WTC11 (cell line): Measurements from ENCODE around the gene PPP2R5A. TPM values are rescaled to one million over a fixed set of nuclear protein-coding genes. Genes with fewer than 3 reads are reported as not detected.
"Not testable (repeated sequence)": the region's sequence is repeated elsewhere in the genome, so short reads cannot be mapped to it uniquely, and the experiment has no call there.

Experiments
- ATAC-seq: fragments of 200-7000 bp; cut with Tn5 transposase; 2 replicates; pipeline ENCODE4 v1.10.0; 2021; ENCODE audit warnings: mild to moderate bottlenecking, moderate library complexity
- CTCF ChIA-PET: fragments of 300-600 bp; sonication (Branson Sonifier 250); formaldehyde crosslinking; loops from one replicate; lab custom pipeline; 2021; ENCODE audit warnings: antibody characterized with exemption; lab: Charles Lee
- POLR2A ChIA-PET: fragments of 350-600 bp; sonication (Branson Sonifier 250); formaldehyde crosslinking; loops from one replicate; lab custom pipeline; 2021; ENCODE audit warnings: antibody characterized with exemption; lab: Charles Lee
- DNase-seq: peaks from one replicate; pipeline ENCODE4 v3.0.0; 2021; ENCODE audit warnings: low spot score
- H3K27ac Mint-ChIP-seq: 2 replicates; pipeline ENCODE4 v1.8.0; 2021; ENCODE audit warnings: mixed read lengths
- H3K27me3 Mint-ChIP-seq: 2 replicates; pipeline ENCODE4 v1.8.0; 2021; ENCODE audit warnings: low read depth, mild to moderate bottlenecking, moderate library complexity, mixed read lengths
- H3K36me3 Mint-ChIP-seq: 2 replicates; pipeline ENCODE4 v1.8.0; 2021; ENCODE audit warnings: mixed read lengths
- H3K4me1 Mint-ChIP-seq: 2 replicates; pipeline ENCODE4 v1.8.0; 2022; ENCODE audit warnings: mixed read lengths
- H3K4me3 Mint-ChIP-seq: 2 replicates; pipeline ENCODE4 v1.8.0; 2021; ENCODE audit warnings: mild to moderate bottlenecking, moderate library complexity, mixed read lengths
- H3K9me3 Mint-ChIP-seq: 2 replicates; pipeline ENCODE4 v1.8.0; 2021; ENCODE audit warnings: mixed read lengths
- ATF1 ChIP-seq: sonication (generic); formaldehyde crosslinking; IDR thresholded peaks from 2 replicates; pipeline ENCODE4 v1.8.1; 2023; ENCODE audit warnings: mild to moderate bottlenecking, moderate library complexity, missing genetic modification reagents
- CBFB ChIP-seq: sonication (generic); formaldehyde crosslinking; IDR thresholded peaks from 2 replicates; pipeline ENCODE4 v1.8.1; 2022; ENCODE audit warnings: mild to moderate bottlenecking, low read depth, missing genetic modification reagents
- GRHL2 ChIP-seq: fragments of 250-450 bp; sonication (Bioruptor Pico); IDR thresholded peaks from 2 replicates; pipeline ENCODE4 v1.8.0; 2022; ENCODE audit warnings: mild to moderate bottlenecking, moderate library complexity; ENCODE audit not compliant: insufficient replicate concordance, severe bottlenecking
- JUN ChIP-seq: sonication (generic); formaldehyde crosslinking; IDR thresholded peaks from 2 replicates; pipeline ENCODE4 v1.8.0; 2023; ENCODE audit warnings: mild to moderate bottlenecking, missing genetic modification reagents
- NFATC4 ChIP-seq: fragments of 250-450 bp; sonication (Bioruptor Pico); IDR thresholded peaks from 2 replicates; pipeline ENCODE4 v1.9.0; 2021; ENCODE audit warnings: mild to moderate bottlenecking
- NR3C1 ChIP-seq: sonication (generic); formaldehyde crosslinking; conservative IDR thresholded peaks from 2 replicates; pipeline ENCODE4 v1.8.1; 2023; ENCODE audit warnings: low read depth, mild to moderate bottlenecking, missing genetic modification reagents
- ZNF263 ChIP-seq: sonication (generic); formaldehyde crosslinking; IDR thresholded peaks from 2 replicates; pipeline ENCODE4 v1.8.1; 2022; ENCODE audit warnings: low read depth, mild to moderate bottlenecking, moderate library complexity, missing genetic modification reagents
- ZNF423 ChIP-seq: fragments of 250-450 bp; sonication (Bioruptor Pico); IDR thresholded peaks from 2 replicates; pipeline ENCODE4 v2.1.2; 2022; ENCODE audit warnings: mild to moderate bottlenecking, moderate library complexity
- total RNA-seq: library from RNA; stranded (reverse); gene quantifications from 3 replicates; pipeline ENCODE4 v1.2.3, GENCODE V29; 2021
- TF ChIP-seq, protein P1 (sequence below): sonication (generic); formaldehyde crosslinking; IDR thresholded peaks from 2 replicates; pipeline ENCODE4 v1.8.0; 2022; ENCODE audit warnings: mild to moderate bottlenecking, missing genetic modification reagents
- TF ChIP-seq, protein P2 (sequence below): sonication (generic); formaldehyde crosslinking; IDR thresholded peaks from 2 replicates; pipeline ENCODE4 v1.8.0; 2022; ENCODE audit warnings: mild to moderate bottlenecking, missing genetic modification reagents
- TF ChIP-seq, protein P3 (sequence below): sonication (generic); formaldehyde crosslinking; IDR thresholded peaks from 2 replicates; pipeline ENCODE4 v1.8.1; 2023; ENCODE audit warnings: mild to moderate bottlenecking, missing genetic modification reagents, borderline replicate concordance
- TF ChIP-seq, protein P4 (sequence below): sonication (generic); formaldehyde crosslinking; IDR thresholded peaks from 2 replicates; pipeline ENCODE4 v1.8.0; 2023; ENCODE audit warnings: mild to moderate bottlenecking, missing genetic modification reagents
- TF ChIP-seq, protein P5 (sequence below): sonication (generic); formaldehyde crosslinking; IDR thresholded peaks from 2 replicates; pipeline ENCODE4 v1.8.0; 2023; ENCODE audit warnings: missing genetic modification reagents

PPP2R5A gene
- total RNA-seq, 1 experiment from 2014 or later = 35.9 TPM

DNA sequence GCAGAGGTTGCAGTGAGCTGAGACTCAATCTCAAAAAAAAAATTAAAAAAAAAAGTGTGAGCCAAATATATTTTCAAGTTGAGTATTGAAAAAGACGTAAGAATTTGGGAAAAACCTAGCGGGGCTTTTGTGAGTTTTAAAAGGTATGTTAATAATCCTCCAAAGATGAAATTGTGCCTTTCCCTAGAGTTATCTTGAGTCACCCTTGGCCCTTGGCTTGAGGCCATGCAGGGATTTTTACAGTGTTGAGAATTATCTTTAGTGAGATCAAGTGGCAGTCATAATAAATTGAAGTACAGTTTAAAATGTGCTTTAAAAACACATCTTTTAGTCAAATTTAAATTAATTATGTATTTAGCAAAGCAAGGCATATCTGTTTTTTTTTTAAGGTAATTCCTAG lies 32.7 kb downstream of the PPP2R5A start:
- DNase-seq (no peak), ATAC-seq (no peak)
- Mint-ChIP-seq H3K4me1 (peaks cover 26% of the 10 kb centered on the region), H3K36me3 (peaks cover 14% of the 10 kb centered on the region), H3K27ac (no peak overlapping the region), H3K9me3 (peaks cover 4% of the 10 kb centered on the region), H3K4me3 (no peak overlapping the region), H3K27me3 (no peaks in the 10 kb centered on the region)
- CTCF ChIA-PET = no interaction called here
- TF ChIP-seq ZNF423 (CRISPR knock-in tag) (no peak), GRHL2 (CRISPR knock-in tag) (no peak), NFATC4 (CRISPR knock-in tag) (no peak), ZNF263 (CRISPR knock-in tag) (no peak), JUN (CRISPR knock-in tag) (no peak)
- TF ChIP-seq, protein P1, sequence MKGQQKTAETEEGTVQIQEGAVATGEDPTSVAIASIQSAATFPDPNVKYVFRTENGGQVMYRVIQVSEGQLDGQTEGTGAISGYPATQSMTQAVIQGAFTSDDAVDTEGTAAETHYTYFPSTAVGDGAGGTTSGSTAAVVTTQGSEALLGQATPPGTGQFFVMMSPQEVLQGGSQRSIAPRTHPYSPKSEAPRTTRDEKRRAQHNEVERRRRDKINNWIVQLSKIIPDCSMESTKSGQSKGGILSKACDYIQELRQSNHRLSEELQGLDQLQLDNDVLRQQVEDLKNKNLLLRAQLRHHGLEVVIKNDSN (CRISPR knock-in tag) = no peak
- POLR2A ChIA-PET = no interaction called here

DNA sequence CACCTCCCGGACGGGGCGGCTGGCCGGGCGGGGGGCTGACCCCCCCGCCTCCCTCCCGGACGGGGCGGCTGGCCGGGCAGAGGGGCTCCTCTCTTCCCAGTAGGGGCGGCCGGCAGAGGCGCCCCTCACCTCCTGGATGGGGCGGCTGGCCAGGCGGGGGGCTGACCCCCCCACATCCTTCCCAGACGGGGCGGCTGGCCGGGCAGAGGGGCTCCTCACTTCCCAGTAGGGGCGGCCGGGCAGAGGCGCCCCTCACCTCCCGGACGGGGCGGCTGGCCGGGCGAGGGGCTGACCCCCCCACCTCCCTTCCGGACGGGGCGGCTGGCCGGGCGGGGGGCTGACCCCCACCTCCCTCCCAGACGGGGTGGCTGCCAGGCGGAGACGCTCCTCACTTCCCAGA lies 35.8 kb downstream of the PPP2R5A start:
- peaks cover 10% of the 10 kb centered on the region for H3K9me3 Mint-ChIP-seq
- H3K4me3 Mint-ChIP-seq = not testable (repeated sequence)

DNA sequence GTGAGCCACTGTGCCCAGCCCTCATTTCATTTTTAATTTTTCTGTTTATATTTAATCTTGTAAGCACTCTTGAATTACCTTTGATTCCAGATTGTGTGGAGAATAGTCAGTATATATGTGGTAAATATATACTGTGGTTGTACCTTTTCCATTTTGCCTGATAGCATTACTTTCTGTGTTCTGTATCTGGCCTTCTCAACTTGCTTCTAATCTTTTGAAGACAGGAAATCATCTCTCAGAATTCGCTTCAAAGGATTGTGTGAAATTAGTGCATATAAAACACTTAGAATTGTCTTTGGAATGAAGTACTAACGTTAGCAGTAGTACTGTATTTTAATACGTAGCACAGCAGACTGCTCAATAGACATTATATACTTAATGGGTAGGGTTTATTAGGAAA lies 37.9 kb downstream of the PPP2R5A start:
- ChIA-PET CTCF (no interaction called here), POLR2A (no interaction called here)
- no peak overlapping the region for H3K4me3 Mint-ChIP-seq
- H3K36me3 Mint-ChIP-seq = peaks cover 20% of the 10 kb centered on the region
- H3K4me1 Mint-ChIP-seq = no peaks in the 10 kb centered on the region
- TF ChIP-seq NR3C1 (CRISPR knock-in tag) = no peak
- TF ChIP-seq, protein P2, sequence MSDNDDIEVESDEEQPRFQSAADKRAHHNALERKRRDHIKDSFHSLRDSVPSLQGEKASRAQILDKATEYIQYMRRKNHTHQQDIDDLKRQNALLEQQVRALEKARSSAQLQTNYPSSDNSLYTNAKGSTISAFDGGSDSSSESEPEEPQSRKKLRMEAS (CRISPR knock-in tag) = no peak
- TF ChIP-seq, protein P3, sequence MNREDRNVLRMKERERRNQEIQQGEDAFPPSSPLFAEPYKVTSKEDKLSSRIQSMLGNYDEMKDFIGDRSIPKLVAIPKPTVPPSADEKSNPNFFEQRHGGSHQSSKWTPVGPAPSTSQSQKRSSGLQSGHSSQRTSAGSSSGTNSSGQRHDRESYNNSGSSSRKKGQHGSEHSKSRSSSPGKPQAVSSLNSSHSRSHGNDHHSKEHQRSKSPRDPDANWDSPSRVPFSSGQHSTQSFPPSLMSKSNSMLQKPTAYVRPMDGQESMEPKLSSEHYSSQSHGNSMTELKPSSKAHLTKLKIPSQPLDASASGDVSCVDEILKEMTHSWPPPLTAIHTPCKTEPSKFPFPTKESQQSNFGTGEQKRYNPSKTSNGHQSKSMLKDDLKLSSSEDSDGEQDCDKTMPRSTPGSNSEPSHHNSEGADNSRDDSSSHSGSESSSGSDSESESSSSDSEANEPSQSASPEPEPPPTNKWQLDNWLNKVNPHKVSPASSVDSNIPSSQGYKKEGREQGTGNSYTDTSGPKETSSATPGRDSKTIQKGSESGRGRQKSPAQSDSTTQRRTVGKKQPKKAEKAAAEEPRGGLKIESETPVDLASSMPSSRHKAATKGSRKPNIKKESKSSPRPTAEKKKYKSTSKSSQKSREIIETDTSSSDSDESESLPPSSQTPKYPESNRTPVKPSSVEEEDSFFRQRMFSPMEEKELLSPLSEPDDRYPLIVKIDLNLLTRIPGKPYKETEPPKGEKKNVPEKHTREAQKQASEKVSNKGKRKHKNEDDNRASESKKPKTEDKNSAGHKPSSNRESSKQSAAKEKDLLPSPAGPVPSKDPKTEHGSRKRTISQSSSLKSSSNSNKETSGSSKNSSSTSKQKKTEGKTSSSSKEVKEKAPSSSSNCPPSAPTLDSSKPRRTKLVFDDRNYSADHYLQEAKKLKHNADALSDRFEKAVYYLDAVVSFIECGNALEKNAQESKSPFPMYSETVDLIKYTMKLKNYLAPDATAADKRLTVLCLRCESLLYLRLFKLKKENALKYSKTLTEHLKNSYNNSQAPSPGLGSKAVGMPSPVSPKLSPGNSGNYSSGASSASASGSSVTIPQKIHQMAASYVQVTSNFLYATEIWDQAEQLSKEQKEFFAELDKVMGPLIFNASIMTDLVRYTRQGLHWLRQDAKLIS (CRISPR knock-in tag) = no peak
- no peak for TF ChIP-seq CBFB (CRISPR knock-in tag)
- TF ChIP-seq ATF1 (CRISPR knock-in tag) = no peak
- TF ChIP-seq, protein P4, sequence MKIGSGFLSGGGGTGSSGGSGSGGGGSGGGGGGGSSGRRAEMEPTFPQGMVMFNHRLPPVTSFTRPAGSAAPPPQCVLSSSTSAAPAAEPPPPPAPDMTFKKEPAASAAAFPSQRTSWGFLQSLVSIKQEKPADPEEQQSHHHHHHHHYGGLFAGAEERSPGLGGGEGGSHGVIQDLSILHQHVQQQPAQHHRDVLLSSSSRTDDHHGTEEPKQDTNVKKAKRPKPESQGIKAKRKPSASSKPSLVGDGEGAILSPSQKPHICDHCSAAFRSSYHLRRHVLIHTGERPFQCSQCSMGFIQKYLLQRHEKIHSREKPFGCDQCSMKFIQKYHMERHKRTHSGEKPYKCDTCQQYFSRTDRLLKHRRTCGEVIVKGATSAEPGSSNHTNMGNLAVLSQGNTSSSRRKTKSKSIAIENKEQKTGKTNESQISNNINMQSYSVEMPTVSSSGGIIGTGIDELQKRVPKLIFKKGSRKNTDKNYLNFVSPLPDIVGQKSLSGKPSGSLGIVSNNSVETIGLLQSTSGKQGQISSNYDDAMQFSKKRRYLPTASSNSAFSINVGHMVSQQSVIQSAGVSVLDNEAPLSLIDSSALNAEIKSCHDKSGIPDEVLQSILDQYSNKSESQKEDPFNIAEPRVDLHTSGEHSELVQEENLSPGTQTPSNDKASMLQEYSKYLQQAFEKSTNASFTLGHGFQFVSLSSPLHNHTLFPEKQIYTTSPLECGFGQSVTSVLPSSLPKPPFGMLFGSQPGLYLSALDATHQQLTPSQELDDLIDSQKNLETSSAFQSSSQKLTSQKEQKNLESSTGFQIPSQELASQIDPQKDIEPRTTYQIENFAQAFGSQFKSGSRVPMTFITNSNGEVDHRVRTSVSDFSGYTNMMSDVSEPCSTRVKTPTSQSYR (CRISPR knock-in tag) = no peak
- TF ChIP-seq, protein P5, sequence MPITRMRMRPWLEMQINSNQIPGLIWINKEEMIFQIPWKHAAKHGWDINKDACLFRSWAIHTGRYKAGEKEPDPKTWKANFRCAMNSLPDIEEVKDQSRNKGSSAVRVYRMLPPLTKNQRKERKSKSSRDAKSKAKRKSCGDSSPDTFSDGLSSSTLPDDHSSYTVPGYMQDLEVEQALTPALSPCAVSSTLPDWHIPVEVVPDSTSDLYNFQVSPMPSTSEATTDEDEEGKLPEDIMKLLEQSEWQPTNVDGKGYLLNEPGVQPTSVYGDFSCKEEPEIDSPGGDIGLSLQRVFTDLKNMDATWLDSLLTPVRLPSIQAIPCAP (CRISPR knock-in tag) = no peak
- TF ChIP-seq, protein P1 (CRISPR knock-in tag) = no peak
- H3K27me3 Mint-ChIP-seq = no peaks in the 10 kb centered on the region
- no peak for ATAC-seq
- H3K9me3 Mint-ChIP-seq = peaks cover 10% of the 10 kb centered on the region
- no peak overlapping the region for H3K27ac Mint-ChIP-seq
- DNase-seq = no peak

More for the DNA sequence above, 35.8 kb downstream of the PPP2R5A start:
- Mint-ChIP-seq H3K4me1 (peaks cover 15% of the 10 kb centered on the region), H3K36me3 (peaks cover 20% of the 10 kb centered on the region)
- ATAC-seq, DNase-seq, CTCF ChIA-PET, H3K27ac Mint-ChIP-seq, H3K27me3 Mint-ChIP-seq, POLR2A ChIA-PET: not testable (repeated sequence)
